Measurements from ENCODE around the gene SPATS2L.

SPATS2L gene

GRCh38 chr2:200353120-200353519, 46.6 kb downstream of the SPATS2L start:
- DNase-seq: no peak

DNA sequence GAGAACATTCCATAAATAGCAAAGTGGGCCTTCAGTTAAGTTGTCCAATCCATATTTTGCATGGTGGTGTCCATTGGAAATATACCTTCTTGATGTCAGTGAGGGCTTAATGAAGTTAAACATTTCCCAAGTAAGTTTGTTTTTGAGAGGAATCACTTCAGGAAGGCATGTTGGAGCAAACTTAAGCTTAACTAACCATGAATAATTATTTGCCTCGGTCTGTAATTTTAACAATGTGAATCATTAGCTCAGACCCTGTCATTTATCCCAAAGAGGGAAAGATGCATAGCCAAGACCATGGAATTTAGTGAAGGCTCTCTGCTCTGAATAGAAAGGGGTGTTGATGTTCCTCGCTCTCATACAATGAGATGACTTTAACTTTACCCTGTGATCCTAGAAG, 47.4 kb downstream of the SPATS2L start:
- DNase-seq: no peak

DNA sequence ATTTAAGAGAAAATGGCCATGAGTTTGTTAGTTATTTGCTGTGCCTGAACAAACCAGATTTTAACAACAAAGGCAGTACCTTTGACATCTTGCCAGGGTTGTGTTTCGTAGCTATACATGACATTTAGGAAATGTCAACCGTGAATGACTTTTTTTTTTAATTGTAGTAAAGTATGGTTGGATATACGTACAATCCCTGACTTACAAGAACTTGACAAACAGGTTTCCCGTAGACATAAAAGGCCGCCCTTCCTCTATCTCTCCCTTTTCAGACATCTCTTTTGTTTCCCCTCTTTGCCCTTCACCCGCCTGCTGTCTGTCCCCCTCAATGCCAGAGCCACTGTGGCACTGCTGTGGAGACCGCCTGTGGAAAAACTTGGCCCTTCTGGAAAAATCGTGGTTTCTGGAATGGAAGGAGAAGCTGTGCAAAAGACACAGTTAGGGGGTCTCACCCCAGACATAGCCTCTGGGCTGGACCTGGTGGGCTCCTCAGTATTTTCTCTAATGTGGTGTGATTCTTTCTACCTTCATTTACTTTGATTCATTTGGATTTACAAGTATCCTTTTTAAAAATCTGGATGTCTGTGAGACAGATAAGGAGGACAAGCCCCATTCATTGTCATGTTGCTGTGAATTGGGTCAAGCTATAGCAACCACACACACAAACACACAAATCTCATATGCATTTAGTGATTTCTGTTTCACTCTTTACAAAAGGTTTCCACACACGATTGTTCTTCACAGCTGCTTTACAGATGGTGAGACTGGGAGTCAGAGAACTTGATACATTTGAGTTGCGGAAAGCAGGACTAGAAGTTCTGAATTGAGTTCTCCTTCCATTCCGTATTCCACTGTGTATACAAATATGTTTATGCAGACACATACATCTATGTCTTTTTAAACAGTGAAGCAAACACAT, 48.6 kb downstream of the SPATS2L start:
- peak; percentile 91 for DNase-seq

DNA sequence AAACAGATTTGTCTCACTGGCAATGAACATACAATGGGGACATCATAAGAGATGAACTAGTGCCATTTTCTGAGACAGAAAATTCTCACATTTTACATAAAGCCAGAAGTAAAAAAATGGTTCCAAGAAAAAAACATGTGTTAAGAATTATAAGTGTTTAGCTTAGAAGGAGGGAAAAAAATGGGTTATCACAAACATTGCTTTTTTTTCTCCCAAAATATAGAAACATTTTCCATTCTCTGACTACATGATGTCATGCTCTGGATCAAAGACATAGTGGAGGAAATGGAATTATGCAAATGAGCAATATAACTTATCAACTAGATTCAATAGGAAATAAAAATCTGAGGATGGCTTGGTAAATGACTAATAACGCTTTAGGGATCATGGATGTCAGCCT, 49.8 kb downstream of the SPATS2L start:
- no peak for DNase-seq

DNA sequence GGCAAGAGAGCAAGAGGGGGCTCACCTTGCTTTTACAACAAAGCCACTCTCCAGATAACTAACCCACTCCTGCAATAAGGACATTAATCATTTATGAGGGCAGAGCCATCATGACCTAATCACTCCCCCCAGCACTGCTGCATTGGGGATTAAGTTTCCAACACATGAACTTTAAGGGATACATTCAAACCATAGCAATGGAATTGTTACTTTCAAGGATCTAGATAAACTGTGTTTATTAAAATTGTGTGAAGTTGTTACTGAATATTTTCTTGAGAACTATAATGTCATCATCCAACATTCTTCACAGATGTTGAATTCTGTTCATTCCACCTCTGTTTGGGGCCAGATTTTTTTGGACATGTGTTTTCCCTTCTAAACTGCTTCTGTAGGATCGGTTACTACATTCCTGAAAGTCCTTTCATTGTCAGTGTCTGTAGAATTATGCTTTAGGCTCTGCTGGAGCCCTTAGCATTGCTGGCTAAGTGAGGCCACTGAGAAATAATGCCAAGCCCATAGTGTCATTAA, 50.4 kb downstream of the SPATS2L start:
- DNase-seq: no peak

GRCh38 chr2:200357845-200358244, 51.4 kb downstream of the SPATS2L start:
- DNase-seq: no peak

- DNase-seq: no peak
Measured at GRCh38 chr2:200359552-200359951, 53.1 kb downstream of the SPATS2L start.

DNA sequence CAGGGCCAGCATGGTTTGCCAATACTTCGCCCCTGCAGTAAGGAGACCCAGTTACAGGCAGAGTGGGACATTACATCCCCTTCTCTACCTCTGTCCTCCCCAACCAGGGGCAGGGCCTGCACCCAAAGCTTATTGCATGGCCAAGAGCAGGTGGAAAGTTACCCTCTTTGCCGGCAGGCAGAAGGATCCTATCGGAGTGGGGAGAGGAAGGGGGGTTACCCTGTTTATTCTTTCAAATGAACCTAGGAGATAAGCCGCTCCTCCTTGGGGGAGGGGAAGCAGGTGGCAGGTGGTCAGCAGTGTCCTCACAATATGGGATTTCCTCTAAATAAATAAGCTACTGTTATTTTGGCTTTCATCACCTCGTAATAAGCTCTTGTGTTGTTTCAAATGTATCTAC, 53.9 kb downstream of the SPATS2L start:
- peak; percentile 86 for DNase-seq

GRCh38 chr2:200362202-200362917, 55.9 kb downstream of the SPATS2L start:
- no peak for DNase-seq

DNA sequence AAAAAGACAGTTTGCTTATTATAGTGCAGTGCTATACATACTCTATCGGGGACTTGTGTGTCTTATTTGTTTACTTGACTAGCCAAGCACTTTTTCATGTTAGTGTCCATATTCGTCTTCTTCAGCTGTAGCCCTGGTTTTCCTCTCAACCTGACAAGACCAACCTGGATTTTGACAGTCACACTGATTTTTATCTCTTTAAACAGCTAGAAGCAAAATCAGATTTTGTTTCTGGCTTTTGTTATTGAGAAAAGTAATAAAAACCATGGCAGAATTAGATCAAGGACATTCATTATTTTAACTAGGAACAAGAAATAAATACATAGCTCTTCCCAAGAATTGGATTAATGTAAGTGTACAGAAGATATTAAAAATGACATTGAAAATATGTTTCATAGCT, 56.8 kb downstream of the SPATS2L start:
- no peak for DNase-seq

DNA sequence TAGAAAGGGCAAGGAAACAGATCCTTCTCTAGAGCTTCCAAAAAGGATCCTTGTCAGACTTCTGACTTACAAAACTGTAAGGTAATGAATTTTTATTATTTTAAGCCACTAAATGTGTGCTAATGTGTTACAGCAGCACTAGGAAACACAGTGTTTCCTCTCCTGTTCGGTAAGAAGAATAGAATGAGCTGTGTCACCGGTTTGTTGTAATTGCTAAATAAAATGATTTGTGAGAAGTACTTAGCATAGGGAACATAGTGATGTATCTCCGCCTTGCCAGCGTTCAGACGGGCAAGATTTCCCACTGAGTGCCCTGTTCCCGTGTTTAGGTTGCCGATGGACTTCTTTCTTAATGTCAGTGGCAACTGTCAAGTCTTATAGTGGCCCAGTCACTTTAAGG, 57.6 kb downstream of the SPATS2L start:
- no peak for DNase-seq

GRCh38 chr2:200364620-200365019, 58.1 kb downstream of the SPATS2L start:
- no peak for DNase-seq

- no peak for DNase-seq
Measured at GRCh38 chr2:200365209-200365608, 58.7 kb downstream of the SPATS2L start.

DNA sequence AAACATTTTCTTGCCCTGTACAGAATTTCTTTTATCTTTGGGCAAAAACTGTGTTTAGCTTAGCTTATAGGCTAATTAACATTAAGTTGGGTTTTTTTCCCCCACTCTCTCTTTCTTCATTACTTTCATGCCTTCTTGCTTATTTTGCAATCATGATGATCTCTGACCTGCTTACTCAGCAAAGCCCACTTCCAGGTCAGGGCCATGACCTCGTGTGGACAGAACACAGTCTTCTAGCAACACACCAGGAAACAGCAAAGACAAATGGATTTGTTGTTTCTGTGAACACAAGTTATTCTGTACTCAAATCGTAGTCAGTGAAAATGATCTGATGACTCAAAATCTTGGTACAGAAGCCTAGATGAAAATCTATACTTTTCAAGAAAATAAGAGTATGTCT, 60.7 kb downstream of the SPATS2L start:
- no peak for DNase-seq

DNA sequence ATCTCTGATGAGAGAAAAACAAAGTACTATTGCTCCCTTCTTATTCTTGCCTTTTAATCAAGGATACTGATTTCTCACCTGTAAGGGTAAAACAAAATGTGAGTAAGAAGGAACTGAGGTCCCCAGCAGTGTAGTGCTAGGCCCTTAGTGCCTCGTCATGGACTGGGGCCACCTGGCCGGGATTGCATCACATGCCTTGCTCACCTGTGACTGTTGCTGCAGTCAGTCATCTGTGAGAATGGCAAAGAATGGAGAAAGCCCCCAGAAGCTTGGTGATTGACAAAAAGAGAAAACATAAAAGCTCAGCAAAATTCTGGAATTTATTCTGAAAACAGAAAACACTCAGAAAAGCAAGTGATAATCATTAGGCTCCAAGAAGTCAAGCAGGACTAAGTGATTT, 63.4 kb downstream of the SPATS2L start:
- no peak for DNase-seq

DNA sequence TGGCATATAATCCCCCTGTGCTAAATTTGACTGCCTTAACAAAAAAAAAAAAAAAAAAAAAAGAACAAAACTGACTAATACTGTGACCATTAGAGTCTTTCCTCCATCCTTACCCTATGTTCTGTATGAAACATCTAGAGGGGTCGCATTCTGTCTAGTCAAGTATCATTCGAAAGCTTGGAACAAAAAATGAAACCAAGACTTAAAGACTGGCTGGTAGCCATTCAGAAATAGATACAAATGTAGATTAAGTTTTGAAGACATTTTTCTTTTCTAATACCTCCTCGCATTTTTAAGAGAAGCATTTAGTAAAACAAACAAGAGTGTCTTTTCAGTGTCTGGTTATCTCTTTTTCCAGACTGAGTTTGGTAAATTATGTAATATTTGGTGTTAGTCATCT, 66.7 kb downstream of the SPATS2L start:
- DNase-seq: no peak

DNA sequence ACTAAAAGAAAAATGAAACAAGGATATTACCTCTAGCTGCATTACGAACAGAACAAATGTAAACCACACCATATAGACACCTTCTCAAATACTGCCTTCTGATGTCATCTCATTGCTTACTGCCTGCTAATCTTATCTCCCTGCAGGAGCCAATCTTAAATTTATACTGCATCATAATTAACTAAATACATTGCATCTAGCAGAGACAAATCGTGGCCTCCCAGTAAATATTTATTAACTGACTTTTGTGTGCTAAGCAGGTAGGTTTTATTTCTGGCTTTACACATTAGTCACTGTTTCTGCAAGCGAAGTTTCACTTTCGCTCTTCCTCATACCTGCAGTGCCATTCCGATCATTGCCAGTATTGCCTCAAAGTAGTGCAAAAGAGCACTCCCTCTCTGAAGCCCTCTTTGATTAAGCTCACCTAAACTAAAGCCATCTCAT, 67.5 kb downstream of the SPATS2L start:
- DNase-seq: no peak

- no peak for DNase-seq
Measured at GRCh38 chr2:200376513-200377354, 70.2 kb downstream of the SPATS2L start.

DNA sequence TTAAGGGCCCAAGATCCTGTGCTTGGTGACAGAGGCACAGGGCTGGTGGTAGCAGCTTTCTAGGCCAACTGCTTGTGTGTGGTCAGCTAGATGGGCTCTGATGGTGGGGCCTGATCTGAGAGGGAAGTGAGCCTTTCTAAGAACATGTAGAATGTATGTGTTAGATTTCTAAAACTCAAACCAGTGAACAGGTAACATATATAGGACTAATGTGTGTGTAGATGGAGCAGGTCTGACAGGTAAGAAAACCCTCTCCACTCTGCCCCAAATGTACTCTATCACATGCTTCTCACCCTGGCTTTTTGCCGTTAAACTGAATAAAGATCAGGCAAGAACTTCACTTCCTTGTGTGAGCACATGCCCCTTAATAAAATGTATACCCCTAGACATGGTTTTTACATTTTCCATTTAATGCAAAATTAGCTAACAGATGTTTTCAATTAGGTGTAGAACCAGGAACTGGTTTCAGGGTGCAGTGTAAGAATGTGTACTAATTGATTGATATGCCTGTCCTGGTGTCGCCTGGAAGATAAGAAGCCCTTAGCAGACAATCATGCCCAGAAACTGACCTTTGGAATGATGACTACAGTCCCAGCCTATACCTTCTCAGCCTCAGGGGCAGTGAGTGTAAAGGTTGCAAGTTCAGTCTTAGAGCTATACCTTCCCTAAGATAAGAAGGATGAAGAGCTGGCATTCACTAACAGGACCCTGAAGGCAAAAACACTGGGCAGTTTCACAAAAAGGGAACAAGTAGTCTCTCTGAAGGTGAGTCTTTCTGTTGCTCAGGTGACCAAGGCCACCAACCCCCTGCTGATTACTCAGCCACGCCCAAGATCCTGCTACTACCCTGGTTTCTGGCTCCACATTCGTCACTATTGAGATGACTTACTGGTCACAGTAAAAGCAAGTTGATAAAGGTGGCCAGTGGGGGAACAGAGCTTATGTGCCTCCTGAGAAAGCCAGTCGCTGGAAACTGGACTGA, 71.2 kb downstream of the SPATS2L start:
- no peak for DNase-seq

- no peak for DNase-seq
Measured at GRCh38 chr2:200378652-200379290, 72.3 kb downstream of the SPATS2L start.

DNA sequence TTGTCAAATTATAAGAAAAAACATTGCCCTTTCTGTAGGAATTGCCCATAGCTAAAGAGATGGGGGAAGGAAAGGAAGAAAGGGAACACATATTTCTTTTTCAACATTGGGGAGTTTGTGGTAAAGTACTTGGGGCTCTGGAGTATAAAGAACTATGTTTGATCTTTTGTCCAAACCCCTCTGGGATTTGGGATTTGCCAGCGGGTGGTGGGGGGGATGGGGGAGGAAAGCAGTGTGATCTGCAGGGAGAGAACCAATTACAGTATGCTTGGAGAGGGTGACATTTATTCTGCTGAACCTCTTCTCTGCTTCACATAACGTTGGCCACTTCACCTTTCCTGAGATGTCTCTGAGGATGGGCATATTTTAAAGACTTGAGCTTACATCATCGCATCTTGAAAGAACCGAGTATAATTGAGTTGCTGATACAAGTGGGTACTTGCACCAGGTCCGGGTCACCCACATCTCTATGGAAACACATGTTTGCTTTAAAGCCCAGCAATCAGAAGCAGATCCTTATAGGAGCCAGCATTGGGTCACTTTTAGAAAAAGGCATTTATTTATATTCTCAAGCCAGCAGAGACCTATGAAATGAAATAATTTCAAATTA, 73.1 kb downstream of the SPATS2L start:
- no peak for DNase-seq
